Activated naive CD8-positive, alpha-beta T cell (primary cell): Measurements from ENCODE around the gene COG5.

ENCODE experiments used
- H3K27ac Mint-ChIP-seq: one replicate; pipeline ENCODE4 v1.8.0; 2021; ENCODE audit warnings: mixed read lengths
- H3K27me3 Mint-ChIP-seq: one replicate; pipeline ENCODE4 v1.8.0; 2021; ENCODE audit warnings: mixed read lengths
- H3K36me3 Mint-ChIP-seq: one replicate; pipeline ENCODE4 v1.8.0; 2021; ENCODE audit warnings: mixed read lengths
- H3K4me1 Mint-ChIP-seq: one replicate; pipeline ENCODE4 v1.8.0; 2021; ENCODE audit warnings: low read depth, mixed read lengths
- H3K4me3 Mint-ChIP-seq: one replicate; pipeline ENCODE4 v1.8.0; 2021; ENCODE audit warnings: mild to moderate bottlenecking, mixed read lengths
- H3K9me3 Mint-ChIP-seq: one replicate; pipeline ENCODE4 v1.8.0; 2021; ENCODE audit warnings: low read depth, mixed read lengths

COG5 gene

DNA sequence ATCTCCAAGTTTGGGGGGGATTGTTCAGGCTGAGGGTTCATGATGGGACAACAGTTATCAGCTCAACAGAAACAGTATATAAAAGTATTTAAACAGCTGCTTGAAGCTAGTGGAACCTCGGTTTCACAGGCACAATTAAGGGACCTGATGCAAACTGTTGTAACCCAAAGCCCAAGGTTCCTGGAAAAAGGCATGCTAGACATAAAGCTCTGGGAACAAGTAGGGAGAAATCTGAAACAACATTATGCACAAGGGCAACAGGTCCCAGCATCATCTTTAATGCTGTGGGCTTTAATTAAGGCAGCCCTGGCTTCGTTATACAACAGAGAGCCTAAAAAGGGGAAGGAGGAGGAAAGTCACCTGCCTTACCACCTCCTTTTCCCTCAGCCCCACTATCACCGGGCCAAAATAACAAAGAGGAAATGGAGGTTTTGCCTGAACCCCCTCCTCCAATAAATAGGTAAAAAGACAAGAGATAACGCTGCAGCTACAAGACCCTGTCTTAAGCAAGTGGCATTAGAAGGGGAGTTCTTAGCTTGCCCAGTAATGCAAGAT is 177.1 kb downstream of the COG5 start:
- no peak overlapping the region for H3K27ac Mint-ChIP-seq
- H3K36me3 Mint-ChIP-seq, result peaks cover 8% of the 10 kb centered on the region
- no peaks in the 10 kb centered on the region for H3K4me1 Mint-ChIP-seq
- no peaks in the 10 kb centered on the region for H3K9me3 Mint-ChIP-seq
- no peaks in the 10 kb centered on the region for H3K27me3 Mint-ChIP-seq
- H3K4me3 Mint-ChIP-seq, result no peak overlapping the region

DNA sequence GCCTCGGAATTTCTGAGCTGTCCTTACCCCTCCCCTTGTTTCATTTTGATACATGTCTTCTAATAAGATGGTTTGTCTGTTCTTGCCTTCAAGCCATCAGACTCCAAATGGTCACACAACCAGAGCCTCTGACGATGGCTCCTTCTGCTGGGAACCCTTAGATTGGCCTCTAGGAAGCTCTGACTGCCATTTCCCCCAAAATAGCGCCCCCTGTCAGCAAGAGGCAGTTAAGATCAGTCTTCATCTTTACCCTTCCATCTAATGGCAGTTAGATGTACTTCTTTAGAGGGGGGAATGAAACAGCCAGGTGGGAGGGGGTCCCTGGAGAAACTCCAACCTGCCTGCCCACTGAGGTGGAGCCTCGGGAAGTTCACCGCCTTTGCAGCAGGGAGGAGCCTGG is 179.7 kb downstream of the COG5 start:
- Mint-ChIP-seq H3K9me3 (no peaks in the 10 kb centered on the region), H3K27ac (no peak overlapping the region)

DNA sequence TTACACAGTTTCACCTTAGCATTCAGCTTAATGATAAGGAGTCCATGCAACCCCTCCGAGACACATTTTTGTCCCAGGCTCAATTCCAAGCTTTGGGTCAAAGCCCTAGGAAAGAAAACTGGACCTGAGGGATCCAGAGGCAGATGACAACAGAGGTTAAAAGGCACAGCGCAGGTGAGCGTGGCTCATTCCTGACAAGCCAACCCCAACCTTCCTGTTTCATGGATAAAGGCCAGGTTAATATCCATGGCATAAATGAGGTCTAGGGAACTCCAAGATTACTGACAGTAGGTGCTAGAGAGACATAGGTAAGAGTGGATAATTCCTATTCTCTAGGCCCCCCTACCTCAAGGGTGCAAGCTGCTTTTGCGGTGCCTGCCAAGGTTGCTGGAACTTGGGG is 180.5 kb downstream of the COG5 start:
- Mint-ChIP-seq H3K4me1 (peaks cover 1% of the 10 kb centered on the region), H3K36me3 (peaks cover 6% of the 10 kb centered on the region), H3K4me3 (no peak overlapping the region), H3K9me3 (no peaks in the 10 kb centered on the region), H3K27me3 (no peaks in the 10 kb centered on the region), H3K27ac (no peak overlapping the region)

More for the DNA sequence above, 179.7 kb downstream of the COG5 start:
- Mint-ChIP-seq H3K27me3 (no peaks in the 10 kb centered on the region), H3K4me3 (no peak overlapping the region), H3K4me1 (no peaks in the 10 kb centered on the region), H3K36me3 (peaks cover 6% of the 10 kb centered on the region)

DNA sequence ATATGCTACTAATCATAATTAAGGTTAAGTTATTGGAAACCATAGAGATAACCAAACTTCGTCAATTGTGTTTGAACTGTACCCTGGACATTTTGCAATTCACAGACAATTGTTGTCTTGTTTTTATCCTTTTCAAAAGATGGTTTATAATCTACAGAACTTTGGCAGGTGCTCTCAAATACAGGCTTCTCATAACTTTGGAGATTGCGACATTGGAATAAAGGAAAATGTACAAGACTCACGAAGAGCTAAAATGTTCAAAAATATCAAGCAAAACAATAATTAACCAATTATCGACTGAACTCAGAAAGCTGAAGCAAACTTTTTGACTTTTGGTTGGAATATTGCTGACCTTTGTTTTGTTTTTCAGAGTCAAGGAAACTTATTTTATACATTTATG is 182.3 kb downstream of the COG5 start:
- Mint-ChIP-seq H3K9me3 (no peaks in the 10 kb centered on the region), H3K4me1 (peaks cover 1% of the 10 kb centered on the region), H3K27me3 (no peaks in the 10 kb centered on the region), H3K4me3 (no peak overlapping the region), H3K36me3 (peaks cover 6% of the 10 kb centered on the region), H3K27ac (no peak overlapping the region)

DNA sequence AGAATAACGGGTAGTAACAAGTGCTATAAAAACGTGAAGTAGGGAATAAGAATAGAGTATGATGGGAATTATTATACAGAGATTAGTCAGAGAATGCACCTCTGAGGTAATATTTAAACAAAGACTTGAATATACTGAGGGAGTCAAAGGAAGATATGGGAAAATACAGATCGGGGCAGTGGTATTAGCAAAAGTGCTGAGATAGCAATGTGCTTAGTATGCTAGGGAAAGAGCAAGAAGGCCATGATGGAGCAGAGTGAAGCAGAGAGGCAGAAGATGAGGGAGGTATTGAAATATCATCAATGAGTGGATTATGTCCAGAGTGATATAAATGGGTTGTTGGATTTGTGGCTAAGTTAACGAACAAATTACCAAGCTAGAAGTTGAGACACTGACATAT is 190.4 kb downstream of the COG5 start:
- Mint-ChIP-seq H3K27me3 (no peaks in the 10 kb centered on the region), H3K4me1 (peaks cover 2% of the 10 kb centered on the region), H3K27ac (no peak overlapping the region), H3K9me3 (no peaks in the 10 kb centered on the region), H3K36me3 (peaks cover 7% of the 10 kb centered on the region), H3K4me3 (no peak overlapping the region)

DNA sequence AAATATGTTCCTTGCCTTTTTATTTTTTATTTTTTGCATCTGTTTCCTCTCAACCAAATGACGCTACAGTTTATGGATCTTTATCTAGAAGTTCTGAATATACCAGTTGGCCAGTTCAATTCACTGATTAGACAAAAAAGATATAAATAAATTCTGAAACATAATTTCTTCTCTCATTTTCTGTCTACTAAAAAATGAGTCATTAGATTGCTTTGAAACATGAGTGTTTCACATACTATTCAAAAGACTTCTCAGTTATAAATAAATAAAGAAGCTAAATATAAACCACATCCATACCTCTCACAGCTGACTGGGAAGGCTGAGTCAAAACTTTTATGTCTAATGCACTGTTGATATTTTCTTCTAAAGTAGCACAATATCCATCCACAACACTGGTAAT is 191.4 kb downstream of the COG5 start:
- no peak overlapping the region for H3K4me3 Mint-ChIP-seq
- H3K4me1 Mint-ChIP-seq, result peaks cover 2% of the 10 kb centered on the region
- H3K9me3 Mint-ChIP-seq, result no peaks in the 10 kb centered on the region
- H3K27ac Mint-ChIP-seq, result no peak overlapping the region
- H3K27me3 Mint-ChIP-seq, result no peaks in the 10 kb centered on the region
- peaks cover 11% of the 10 kb centered on the region for H3K36me3 Mint-ChIP-seq

DNA sequence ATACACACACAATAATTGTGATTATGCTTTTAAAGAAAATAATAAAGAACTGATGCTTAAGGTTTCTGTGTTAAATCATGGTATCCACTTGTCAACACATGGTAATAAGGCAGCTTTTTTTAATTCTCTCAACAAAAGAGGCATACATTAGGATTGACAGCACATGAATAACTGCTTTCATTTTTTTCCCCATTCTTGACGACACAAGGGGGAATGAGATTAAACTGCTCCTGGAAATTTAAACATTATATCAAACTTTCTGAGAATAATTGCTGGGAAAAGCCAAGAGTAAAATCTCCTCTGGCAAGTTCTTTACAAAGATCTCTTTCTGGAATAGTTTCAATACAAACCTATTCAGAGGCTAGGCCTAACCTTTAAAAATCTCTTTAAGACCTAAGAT is 192.9 kb downstream of the COG5 start:
- no peaks in the 10 kb centered on the region for H3K27me3 Mint-ChIP-seq
- H3K27ac Mint-ChIP-seq, result no peak overlapping the region
- no peaks in the 10 kb centered on the region for H3K9me3 Mint-ChIP-seq
- H3K4me1 Mint-ChIP-seq, result peaks cover 2% of the 10 kb centered on the region
- H3K36me3 Mint-ChIP-seq, result peaks cover 14% of the 10 kb centered on the region
- H3K4me3 Mint-ChIP-seq, result no peak overlapping the region

DNA sequence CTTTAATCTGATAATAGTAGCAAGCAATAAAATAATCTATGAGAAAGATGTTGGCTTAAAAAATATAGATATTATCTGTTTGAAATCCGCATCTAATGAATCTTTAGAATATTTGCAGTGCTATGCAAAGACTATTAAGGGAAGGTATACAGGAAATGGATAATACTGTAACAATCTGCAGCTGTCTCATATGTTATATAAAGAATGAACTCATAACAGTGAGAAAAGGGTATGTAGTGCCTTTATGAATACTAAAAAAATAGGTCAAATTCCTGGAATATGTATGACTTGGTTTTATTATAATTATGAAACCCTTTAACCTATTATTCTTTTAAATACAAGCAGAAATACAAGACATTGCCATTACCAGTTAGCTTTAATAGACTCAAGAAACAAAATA is 198.9 kb downstream of the COG5 start:
- H3K9me3 Mint-ChIP-seq, result no peaks in the 10 kb centered on the region
- peaks cover 42% of the 10 kb centered on the region for H3K36me3 Mint-ChIP-seq
- H3K27ac Mint-ChIP-seq, result no peak overlapping the region
- no peaks in the 10 kb centered on the region for H3K4me1 Mint-ChIP-seq
- H3K4me3 Mint-ChIP-seq, result no peak overlapping the region
- no peaks in the 10 kb centered on the region for H3K27me3 Mint-ChIP-seq

DNA sequence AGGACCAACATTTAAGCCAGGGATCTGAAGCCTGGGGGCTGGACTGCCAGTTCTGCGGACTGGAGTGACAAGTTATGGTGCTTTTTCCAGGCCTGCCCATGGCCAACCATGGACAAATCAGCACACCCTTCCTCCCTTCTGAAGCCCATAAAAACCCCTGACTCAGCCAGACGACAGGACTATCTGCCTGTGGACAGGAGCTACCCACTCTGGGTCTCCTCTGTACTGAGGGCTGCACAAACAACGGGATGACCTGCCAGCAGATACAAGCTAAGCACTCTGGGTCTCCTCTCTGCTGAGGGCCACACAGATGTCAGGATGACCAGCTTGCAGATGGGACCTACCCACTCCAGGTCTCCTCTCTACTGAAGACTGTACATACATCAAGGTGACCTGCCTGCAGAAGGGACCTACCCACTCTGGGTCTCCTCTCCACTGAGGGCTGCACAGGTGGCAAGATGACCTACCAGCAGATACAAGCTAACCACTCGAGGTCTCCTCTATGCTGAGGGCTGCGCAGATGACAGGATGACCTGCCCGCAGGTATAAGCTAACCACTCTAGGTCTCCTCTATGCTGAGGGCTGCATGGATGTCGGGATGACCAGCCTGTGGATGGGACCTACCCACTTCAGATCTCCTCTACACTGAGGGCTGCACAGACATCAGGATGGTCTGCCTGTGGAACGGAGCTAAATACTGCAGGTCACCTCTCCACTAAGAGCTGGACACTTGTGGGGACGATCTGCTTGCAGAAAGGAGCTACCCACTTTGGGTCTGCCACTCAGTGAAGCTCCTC is 204.0 kb downstream of the COG5 start:
- Mint-ChIP-seq H3K36me3 (peaks cover 36% of the 10 kb centered on the region), H3K27ac (no peak overlapping the region), H3K4me1 (no peaks in the 10 kb centered on the region), H3K9me3 (no peaks in the 10 kb centered on the region), H3K4me3 (no peak overlapping the region), H3K27me3 (no peaks in the 10 kb centered on the region)

DNA sequence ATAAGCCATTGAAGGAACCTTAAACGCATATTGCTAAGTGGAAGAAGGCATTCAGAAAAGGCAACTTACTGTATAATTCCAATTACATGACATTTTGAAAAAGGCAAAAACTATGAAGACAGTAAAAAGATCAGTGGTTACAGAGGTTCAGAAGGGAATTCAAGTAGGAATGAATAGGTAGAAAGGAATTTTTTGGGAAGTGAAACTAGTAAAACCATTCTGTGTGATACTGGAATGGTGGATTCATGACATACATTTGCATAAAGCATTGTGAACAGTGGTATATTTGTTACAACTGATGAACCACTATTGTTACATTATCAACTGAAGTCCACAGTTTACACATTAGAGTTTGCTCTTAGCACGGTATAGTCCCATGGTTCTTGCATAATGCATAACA is 208.1 kb downstream of the COG5 start:
- Mint-ChIP-seq H3K9me3 (no peaks in the 10 kb centered on the region), H3K27me3 (no peaks in the 10 kb centered on the region), H3K4me3 (no peak overlapping the region), H3K36me3 (peaks cover 21% of the 10 kb centered on the region), H3K27ac (no peak overlapping the region), H3K4me1 (no peaks in the 10 kb centered on the region)

DNA sequence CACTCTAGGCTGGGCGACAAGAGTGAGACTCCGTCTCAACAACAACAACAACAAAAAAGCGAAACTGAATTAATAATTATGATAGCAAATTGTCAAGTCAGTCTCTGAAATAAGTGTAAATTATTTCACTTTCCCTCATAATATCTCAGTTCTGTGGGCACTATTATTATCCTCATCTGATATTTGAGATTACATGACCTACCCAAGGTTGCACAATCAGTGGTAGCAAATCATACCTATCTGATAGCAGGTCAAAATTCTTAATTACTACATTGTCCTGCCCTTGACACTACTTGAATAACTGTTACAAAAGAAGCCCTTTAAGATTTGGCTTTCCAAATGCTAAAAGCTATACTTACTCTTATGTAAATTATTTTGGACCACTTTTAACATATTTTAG is 209.1 kb downstream of the COG5 start:
- H3K4me3 Mint-ChIP-seq, result no peak overlapping the region
- no peaks in the 10 kb centered on the region for H3K27me3 Mint-ChIP-seq
- peaks cover 14% of the 10 kb centered on the region for H3K36me3 Mint-ChIP-seq
- no peak overlapping the region for H3K27ac Mint-ChIP-seq
- H3K4me1 Mint-ChIP-seq, result no peaks in the 10 kb centered on the region
- H3K9me3 Mint-ChIP-seq, result no peaks in the 10 kb centered on the region

DNA sequence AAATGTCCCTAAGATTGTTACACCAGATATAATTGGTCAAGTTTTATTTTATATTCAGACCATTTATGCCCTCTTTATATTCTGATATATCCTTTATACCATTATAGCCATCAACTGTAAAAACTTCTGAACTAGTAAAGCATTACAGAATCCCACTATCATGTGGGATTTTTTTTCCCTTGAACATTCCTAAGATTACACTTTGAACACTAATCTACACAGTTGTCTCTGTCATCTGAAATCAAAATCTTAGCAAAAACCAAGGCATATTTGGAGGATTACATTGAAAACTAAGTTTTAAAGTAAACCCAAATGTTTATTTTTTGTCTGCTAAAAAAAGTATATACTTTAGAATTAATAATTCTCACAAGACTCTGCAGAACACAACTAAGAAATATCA is 210.0 kb downstream of the COG5 start:
- no peak overlapping the region for H3K4me3 Mint-ChIP-seq
- no peaks in the 10 kb centered on the region for H3K27me3 Mint-ChIP-seq
- H3K9me3 Mint-ChIP-seq, result no peaks in the 10 kb centered on the region
- H3K36me3 Mint-ChIP-seq, result peaks cover 13% of the 10 kb centered on the region
- no peaks in the 10 kb centered on the region for H3K4me1 Mint-ChIP-seq
- H3K27ac Mint-ChIP-seq, result no peak overlapping the region

DNA sequence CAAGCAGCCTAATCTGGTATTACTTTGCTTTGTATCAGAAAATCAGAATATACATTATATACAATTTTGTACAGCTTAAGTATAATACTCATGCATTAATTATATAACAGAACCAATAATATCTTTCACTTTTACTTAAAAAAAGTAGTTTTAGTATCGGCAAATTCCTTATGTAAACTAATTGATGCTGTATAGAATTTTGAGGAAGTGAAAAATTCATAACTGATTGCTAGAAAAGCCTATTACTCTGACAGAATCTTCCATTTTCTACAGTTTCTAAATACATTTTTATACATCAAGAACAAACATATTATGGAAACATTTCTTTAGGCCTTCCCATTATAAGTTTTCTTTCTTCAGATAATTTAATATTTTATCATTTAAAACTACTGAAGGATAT is 217.8 kb downstream of the COG5 start:
- no peak overlapping the region for H3K27ac Mint-ChIP-seq
- peaks cover 4% of the 10 kb centered on the region for H3K9me3 Mint-ChIP-seq
- H3K36me3 Mint-ChIP-seq, result peaks cover 25% of the 10 kb centered on the region
- no peaks in the 10 kb centered on the region for H3K4me1 Mint-ChIP-seq
- no peak overlapping the region for H3K4me3 Mint-ChIP-seq
- H3K27me3 Mint-ChIP-seq, result no peaks in the 10 kb centered on the region

DNA sequence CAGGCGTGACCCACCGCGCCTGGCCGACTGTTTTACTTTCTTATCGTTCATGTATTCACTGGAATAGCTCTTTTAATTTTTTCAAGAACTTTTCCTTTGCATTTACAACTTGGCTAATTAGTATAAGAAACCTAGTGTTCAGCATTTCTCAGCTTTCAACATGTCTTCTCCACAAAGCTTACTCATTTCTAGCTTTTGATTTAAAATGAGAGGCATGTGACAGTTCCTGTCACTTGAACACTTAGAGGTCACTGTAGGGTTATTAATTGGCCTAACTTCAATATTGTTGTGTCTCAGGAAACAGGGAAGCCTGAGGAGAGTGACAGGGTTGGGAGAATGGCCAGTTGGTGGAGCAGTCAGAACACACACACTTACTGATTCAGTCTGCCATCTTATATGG is 218.9 kb downstream of the COG5 start:
- H3K4me1 Mint-ChIP-seq, result peaks cover 3% of the 10 kb centered on the region
- peaks cover 4% of the 10 kb centered on the region for H3K9me3 Mint-ChIP-seq
- H3K27ac Mint-ChIP-seq, result no peak overlapping the region
- peaks cover 26% of the 10 kb centered on the region for H3K36me3 Mint-ChIP-seq
- H3K4me3 Mint-ChIP-seq, result no peak overlapping the region
- H3K27me3 Mint-ChIP-seq, result no peaks in the 10 kb centered on the region

DNA sequence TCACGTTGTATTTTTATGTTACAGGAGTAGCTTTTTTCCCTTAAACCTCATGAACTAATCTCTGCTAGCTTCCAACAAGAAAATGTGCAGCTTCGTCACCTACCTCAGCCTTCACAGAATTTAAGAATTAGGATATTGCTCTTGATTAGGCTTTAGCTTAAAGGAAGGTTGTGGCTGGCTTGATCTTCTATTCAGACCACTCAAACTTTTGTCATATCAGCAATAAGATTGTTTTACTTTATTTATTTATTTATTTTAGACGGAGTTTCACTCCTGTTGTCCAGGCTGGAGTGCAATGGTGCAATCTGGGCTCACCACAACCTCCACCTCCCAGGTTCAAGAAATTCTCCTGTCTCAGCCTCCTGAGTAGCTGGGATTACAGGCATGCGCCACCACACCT is 219.4 kb downstream of the COG5 start:
- no peak overlapping the region for H3K4me3 Mint-ChIP-seq

DNA sequence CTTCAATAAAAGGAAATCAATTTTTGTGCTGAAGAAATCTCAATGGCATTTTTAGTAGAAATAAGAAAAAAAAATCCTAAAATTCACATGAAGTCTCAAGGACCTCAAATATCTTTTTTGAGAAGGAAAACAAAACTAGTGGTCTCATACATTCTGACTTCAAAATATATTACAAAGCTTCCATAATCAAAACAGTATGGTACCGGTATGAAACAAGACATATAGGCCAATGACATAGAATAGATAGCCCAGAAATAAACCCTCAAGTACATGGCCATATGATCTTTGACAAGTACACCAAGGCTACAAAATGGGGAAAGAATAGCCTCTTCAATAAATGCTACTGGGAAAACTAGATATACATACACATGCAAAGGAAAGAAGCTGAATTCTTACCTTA is 225.6 kb downstream of the COG5 start:
- H3K4me3 Mint-ChIP-seq, result no peak overlapping the region
- no peaks in the 10 kb centered on the region for H3K27me3 Mint-ChIP-seq
- peaks cover 12% of the 10 kb centered on the region for H3K4me1 Mint-ChIP-seq
- peaks cover 13% of the 10 kb centered on the region for H3K9me3 Mint-ChIP-seq
- peaks cover 42% of the 10 kb centered on the region for H3K36me3 Mint-ChIP-seq
- no peak overlapping the region for H3K27ac Mint-ChIP-seq

More for the DNA sequence above, 219.4 kb downstream of the COG5 start:
- H3K27ac Mint-ChIP-seq, result no peak overlapping the region
- no peaks in the 10 kb centered on the region for H3K27me3 Mint-ChIP-seq
- H3K9me3 Mint-ChIP-seq, result peaks cover 8% of the 10 kb centered on the region
- H3K4me1 Mint-ChIP-seq, result peaks cover 7% of the 10 kb centered on the region
- peaks cover 29% of the 10 kb centered on the region for H3K36me3 Mint-ChIP-seq
